Stimulated activated CD8-positive, alpha-beta memory T cell treated with anti-CD3 and anti-CD28 coated beads, Interleukin-7, amount 100 ng/mL, for 48 hours (primary cell): ENCODE results near the gene RCL1.

Experiments used
- DNase-seq, 2 donors: peaks; one replicate each; pipeline ENCODE4 v3.0.0-alpha.2; 2020; ENCODE audit warnings: low read depth in 1 of 2; ENCODE audit errors: extremely low read depth in 1 of 2

RCL1 gene

DNA sequence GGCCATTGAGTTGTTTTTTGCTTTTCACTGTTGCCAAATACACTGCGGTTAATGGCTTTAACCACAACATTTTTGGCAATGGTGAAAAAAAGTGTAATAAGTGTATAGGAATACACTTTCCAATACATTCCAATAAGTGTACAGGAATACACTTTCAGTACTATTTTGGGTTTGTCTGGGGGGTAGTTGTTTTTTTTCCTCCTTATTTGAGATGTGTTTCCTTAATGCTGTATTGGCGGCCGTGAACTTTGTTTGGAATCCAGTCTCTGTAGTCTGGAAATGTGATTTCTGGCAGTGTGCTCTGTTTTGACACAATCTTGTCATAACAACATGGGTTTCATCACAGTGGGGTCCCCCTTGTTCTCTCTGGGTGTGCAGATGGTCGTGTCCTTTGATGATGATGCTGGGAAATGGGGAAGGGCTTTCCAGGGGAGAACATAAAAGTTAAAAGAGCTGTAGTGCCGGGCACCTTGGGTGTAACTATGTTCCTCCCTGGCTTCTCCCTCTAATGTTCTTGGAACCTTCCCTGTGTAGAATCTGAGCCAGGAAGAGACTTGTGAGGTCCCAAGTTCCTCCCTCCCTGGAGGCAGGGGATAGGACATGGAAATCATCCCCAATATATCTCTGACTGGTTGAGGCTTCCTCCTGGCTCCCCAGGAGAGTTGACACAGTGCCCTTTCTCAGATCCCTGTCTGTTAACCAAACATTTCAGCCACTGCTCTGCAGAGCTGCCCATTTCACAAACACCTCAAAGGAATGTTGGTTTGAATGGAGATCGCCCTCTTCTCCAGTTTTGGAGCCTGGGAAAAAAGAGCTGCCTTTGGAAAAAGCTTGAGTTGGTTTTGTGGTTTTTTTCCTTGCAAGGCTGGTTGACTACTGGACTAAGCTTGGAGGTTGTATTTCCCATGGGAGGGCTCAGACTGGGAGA is 44.8 kb downstream of the RCL1 start:
- DNase-seq = no peak

DNA sequence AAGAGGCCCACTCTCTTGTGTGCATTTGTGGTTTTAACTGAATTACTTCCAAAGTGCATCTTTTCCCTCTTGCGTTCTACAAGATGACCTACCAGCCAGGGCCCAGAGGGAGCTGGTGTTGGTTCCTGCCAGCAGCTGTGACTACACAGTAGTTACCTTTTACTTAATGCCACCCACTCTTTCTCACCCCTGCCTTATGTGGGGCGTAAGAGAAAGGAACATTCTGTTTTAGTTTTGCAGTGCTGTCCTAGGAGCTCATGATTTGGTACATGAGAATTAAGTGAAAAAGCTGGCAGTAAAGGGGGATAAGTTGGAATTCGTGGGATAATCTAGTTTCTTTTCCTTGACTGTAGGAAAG is 45.4 kb downstream of the RCL1 start:
- DNase-seq = no peak

DNA sequence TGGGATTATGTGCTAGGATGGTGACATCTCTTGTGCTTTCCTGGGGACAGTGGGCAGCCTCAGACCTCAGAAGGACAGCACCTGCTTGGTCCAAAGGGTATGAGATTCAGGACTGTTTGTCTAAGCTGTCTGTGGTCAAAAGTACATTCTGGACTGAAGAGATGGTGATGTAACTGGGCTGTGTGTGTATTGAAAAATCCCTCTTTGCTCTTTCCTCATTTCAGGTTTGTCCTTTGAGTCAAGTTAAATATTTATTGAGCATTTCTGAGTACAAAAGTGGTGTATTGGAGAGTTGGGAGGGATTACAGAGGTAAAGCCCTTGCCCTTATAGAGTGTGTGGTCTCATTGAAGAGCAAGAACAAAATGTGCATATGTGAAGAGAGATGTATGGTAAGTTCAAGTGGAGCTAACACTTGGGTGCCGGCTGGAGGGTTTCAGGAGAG is 46.7 kb downstream of the RCL1 start:
- no peak for DNase-seq

DNA sequence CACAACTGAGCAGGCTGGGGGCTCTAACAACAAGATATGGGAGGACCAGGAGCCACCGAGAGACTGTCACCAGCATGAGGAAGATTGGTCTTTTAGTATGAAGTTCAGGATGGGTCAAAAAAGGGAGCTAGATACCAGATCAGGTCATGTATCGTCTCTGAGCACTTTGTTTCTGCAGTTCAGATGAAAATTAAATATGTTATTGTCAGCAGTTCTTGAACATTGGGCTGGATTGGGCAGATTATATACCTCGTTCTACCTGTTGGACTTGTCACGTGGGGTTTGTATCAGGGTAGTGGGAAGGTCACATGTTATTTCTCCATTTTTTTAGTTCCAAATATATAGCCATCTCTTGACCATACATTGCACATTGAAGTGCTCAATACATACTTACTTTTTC is 47.3 kb downstream of the RCL1 start:
- DNase-seq = no peak

DNA sequence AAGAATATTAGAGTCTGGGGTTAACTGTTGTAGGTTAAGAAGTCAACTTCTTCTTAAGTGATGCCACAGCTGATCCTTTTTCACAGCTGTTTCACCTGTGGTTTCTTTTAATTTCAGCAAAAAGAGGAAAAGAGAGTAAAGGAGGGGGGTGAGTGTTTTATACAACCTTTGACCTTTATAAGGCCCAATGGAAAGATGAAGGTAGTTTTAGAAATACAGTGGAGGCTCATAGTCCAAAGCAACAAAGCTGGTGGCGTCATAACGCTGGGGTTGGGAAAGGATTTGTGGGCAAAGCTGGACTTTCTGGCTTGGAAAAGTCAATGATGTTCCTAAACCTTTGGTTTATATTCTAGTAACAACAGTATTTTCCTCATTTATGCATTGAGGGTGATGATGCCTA is 49.5 kb downstream of the RCL1 start:
- no peak for DNase-seq

DNA sequence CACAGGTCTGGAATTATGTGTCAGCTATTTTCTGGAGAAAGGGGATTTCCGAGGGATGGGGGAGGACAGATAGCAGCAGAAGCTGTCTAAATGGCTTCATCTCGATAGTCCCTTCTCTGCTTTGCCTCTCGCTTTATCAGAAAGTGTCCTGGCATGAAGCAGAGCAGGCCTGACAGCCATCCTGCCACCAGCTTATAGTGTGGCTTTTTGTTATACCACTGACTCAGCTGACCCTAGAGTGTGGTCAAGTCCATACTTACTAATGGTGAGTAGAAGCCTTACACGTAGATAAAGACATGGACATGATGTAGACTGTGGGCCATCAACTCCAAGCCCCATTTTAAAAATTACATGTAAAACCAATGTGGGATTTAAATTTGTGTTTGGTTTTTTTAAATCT is 50.0 kb downstream of the RCL1 start:
- DNase-seq = no peak

DNA sequence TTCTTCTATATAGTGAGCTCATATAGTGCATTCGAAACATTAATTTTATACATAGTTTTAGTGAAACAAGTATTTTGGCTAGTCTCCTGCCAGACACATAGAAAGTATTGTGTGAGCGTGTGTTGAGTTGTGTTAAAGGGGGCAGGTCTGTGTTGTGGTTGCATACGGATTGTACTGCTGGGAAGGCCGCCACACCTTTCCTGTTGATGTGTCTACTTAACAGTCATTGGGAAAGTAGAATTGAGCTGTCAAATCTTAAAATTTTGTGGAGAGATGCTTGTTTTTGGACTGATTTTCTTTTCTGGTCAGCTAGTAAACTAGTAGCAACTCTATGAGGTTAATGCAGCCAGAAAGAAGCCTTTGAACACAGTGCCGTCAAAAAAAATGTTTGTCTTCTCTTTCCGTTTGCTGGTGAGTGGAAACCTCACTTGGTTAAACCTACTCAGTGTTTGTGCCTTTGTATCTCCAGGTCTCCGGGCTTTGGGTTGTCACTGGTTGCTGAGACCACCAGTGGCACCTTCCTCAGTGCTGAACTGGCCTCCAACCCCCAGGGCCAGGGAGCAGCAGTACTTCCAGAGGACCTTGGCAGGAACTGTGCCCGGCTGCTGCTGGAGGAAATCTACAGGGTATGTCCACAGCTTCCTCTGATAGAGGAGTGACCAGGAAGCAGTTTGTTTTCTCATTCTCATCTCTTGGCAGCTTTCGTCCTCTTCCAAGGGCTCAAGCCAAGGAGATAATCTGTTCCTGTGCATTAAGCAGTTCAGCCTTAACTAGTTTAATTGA is 51.5 kb downstream of the RCL1 start:
- no peak for DNase-seq

DNA sequence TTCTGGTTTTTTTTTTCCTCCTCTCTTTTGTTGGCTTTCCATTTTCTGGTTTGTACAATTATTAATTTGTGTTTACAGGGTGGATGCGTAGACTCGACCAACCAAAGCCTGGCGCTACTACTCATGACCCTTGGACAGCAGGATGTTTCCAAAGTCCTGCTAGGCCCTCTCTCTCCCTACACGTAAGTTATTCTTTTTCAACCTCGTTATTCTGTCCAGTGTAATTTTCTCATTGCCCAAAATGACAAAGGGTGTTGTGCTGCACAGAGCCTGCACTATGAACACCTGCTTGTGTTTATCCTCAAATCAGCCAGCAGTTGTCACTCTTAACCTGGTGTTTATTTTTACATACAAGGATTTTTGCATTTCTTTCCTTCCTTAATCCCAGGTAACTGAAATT is 56.6 kb downstream of the RCL1 start:
- no peak for DNase-seq

DNA sequence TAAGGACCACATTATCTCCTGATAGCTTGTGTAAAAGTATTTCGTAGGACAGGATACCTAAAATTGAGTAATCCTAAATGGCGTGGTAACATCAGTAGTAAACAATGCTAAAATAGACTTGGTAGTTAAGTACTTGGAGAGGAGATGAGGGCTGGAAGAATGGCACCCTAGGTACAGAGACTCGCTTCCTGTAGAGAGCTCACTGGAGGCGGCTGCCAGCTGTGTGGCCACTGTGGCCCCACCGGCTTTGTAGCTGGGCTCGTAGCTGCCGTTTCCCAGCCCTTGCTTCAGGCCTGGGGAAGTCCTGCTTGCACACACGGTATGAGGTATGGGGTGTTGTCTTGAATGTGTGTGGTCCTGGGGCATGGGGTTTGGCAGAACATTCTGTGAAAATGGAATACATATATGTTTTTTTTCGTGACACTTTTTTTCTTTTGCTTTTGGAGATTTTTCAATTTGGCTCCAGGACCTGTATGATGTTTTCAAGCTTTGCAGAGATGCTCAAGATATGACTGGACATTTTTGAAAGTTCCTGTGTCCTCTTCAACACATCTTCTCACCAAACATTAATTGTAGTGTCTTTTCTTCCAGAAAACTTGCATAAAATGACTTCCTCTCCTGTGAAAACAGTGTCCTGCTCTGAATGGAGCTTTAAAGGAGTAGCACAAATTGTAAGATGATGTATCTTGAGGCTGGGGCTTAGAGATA is 58.0 kb downstream of the RCL1 start:
- DNase-seq = no peak

DNA sequence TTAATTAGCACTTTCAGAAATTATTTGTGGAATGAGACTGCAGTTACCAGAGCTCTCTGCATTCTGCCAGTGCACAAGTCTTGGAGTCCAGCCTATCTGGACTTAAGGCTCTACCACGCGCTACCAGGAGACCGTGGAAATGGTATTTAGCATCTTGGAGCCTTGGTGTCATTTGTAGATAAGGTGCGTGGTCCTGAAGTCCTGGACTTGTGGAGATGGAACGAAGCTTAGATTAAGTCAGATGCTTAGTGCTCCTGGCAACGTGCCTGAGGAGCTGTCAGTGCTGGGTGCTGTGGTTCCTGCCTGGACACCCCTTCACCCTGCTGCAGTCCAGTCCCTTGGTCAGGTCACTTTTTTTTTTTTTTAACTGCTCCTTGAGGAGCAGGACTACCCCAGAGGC is 59.7 kb downstream of the RCL1 start:
- no peak for DNase-seq

DNA sequence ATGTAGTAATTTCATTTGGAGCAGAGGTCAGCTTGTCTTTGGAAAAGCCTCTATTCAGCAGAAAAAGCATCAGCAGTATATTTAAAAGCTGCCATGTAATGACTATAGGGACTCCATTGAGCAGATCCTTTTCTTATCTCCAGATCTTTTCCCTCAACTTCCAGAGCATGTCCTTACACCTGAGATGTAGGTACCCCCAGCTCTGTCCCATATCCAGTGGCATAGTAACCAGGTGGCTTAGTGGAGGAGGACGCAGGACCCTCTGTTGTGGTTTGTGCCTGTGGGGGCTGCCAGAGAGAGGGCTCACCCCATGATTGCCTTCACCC is 61.5 kb downstream of the RCL1 start:
- no peak for DNase-seq

DNA sequence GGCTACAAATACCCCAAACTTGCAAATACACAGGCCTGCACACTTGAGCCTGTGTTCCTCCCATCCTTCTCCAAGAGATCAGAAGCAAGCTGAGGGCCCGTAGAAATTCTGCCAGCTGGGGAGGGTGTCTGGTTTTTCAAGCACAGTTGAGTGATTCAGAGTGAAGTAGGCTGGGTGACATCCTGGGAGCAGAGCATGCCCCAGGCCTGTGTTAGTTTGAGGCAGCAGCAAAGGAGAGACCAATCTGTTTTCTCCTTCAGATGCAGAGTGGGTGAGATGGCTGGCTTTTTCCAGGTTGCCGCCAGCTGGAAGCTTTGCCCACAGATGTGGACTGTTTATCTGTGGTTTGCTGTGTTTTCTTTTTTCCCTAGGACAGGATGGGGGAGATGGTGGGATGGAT is 63.1 kb downstream of the RCL1 start:
- DNase-seq = no peak

DNA sequence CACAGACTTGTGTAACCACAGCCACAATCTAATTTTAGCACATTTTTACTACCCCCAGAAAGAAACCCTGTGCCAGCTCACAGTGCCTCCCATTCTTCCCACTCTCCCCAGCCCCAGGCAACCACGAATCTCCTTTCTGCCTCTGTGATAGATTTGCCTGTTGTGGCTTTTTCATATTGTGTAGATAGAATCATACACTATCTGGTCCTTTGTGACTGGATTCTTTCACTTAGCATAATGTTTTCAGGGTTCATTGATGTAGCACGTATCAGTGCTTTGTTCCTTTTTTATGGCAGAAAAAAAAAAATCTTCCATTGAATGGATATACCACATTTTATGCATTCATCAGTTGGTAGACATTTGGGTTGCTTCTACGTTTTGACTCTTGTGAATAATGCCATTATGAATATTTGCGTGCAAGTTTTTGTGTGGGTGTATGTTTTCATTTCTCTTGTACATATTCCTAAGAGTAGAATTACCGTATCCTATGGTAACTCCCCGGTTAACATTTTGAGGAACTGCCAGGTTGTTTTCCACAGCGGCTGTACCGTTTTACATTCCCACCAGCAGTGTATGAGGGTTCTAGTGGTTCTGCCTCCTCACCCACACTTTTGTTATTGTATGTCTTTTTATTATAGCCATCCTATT is 64.5 kb downstream of the RCL1 start:
- no peak for DNase-seq

DNA sequence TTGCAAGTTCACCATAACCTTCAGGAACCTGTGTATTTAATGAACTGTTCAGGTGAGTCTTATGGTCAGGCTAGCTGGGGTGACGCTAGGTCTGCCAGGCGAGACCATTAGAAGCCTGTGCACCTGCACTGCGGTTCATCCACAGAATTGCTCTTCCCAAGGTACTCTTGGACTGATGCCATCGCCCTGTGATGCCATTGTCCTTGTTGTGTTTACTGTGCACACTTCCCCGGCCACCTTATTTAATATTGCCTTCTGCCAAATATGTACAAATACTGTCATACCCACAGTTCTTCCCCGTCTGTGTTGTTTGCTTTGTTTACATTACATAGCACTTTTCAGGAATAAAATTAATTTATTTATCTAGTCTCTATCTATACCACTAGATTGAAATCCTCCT is 66.3 kb downstream of the RCL1 start:
- no peak for DNase-seq

DNA sequence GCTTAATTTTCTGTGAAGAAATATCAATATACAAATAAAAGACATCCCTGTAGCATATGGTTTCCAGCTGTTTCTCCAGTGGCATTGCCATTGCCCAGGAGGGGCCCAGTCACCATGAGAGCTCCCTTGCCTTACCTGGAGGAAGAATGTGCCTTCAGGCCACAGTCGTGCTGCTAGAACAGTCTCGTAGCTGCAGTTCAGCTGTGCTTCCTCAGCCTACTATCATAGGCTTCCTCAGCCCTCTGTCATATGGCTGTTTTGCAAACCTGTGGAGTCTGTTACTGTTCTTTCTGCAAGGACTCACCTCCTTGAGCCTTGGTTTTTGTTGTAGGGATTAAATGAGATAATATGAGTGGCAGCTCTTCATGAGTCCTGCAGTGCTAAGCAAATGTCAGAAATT is 67.6 kb downstream of the RCL1 start:
- no peak for DNase-seq

DNA sequence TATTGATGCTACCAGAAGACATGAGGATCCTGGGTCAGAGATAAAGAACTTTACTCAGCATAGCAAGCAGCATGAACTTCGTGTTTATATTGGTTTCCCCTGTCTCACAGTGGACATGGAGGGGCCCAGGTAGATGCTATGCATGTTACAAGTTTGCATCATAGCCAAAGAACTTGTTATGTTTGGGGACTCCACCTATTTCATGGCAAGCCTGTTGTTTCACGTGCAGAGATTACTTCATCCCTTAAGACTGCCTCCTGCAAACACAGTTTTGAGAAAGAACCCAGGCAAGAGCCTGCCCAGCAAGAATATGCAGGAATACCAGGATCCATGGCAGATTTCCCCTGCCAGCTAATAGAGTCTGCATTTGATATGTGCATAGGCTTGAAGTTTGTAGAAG is 68.4 kb downstream of the RCL1 start:
- no peak for DNase-seq

DNA sequence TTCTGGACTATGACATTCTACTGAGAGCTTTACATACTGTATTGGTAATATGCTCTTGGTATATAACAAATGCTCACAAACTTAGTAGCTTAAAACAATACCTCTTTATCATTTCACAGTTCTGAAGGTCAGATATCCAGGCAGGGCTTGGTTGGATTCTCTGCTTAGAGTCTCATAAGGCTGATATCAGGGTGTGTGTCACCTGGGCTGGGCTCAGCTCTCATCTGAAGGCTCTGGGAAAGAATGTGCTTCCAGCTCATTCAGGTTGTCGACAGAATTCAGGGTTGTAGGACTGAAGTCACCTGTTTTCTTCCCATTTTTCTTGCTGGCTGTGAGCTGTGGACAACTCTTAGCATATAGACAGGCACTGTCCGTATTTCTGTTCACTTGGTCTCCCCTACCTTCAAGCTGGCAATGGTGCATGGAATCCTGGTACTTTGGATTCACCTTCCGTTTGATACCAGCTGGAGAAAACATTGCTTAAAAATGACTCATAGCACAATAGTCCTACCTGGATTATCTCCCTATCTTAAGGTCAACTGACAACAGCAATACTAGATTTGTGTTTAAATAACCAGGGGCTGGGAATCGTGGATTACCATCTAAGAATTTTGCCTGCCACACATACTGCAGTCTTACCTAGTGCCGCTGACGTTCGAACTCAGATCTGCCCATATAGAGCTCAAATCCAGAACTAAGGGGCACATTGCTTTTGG is 69.2 kb downstream of the RCL1 start:
- DNase-seq = no peak

DNA sequence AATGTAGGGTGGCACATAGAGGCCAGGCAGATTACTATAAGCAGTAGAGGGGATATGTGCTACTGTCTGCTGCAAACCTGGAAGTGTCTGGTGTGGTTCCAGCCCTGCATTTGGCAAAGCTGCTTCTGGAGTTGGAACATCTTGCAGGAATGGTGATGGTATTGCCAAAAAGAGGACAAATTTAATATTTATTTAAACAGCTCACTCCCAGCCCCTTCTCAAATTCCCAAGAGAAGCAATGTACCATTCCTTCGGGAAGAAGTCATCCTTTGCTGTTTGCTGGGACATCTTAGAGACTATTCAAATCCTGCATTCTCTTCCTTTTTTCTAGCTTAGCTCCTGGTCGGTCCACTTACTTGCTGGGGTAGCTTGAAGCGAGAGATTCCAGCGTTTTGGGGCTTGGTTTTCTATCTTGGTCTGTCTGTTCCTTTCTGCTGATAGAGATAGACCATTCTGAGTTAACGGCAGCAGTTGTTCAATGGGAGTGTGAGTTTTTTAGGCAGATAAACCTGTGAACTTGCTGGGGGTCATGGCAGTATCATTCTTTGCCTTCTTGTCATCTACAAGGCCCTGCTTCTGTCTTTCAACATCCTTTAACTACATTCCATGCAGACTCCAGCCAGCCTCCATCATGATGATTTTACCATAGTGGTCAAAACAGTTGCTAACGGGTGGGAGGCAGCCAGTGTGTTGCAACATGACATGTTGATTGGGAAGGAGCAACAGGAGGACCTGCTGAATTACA is 69.9 kb downstream of the RCL1 start:
- DNase-seq = no peak

DNA sequence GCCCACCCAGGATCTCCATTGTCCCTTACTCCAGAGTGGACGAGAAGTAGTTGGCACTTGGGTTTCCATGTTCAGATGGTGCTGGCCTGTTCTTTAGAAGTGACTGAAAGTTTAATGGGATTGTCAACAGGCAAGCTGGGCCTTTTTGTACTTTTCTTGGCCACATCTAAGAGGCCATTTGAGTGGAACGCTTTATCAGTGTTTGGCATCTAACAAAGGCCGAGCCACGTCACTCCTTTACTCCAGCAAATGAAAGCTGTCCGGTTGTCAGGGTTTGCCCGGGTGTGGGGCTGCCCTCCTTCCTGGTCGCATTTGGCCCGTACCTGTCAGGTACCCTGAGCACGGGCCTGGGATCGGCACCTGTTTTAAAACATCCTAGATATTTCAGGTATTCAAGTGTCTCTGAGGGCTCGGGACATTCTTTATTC is 71.5 kb downstream of the RCL1 start:
- no peak for DNase-seq

DNA sequence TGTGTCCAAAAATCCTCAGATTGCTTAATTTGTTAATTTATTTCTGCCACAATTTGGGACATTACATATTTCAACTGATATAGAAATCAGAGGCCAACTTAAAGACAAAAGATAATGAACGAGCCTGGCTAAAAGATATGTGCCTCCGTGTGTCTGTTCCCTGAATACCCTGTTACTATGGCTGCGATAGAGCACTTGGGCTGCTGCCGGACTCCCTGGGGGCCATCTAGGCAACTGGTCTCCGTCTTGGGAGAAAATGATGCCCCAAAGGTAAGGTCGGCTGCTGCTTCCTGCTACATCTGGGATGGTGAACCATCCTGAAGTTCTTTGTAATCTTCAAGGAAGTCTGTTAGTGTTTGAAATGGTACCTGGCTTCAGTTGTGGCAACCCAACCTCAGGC is 72.0 kb downstream of the RCL1 start:
- no peak for DNase-seq
